Neural cell (in vitro differentiated cells): ENCODE results near the gene DOCK8. TPM values are rescaled to one million over a fixed set of nuclear protein-coding genes. Genes with fewer than 3 reads are reported as not detected.

Experiments
- H2AFZ ChIP-seq: fragments of 200-600, 300-800 bp; sonication (generic), shearing (Covaris generic); 2 replicates; pipeline ENCODE4 v1.6.0; 2014; ENCODE audit warnings: low read depth, mild to moderate bottlenecking, antibody characterized with exemption, low read length, moderate library complexity
- H3F3A ChIP-seq: fragments of 200-600 bp; shearing (Covaris generic); 2 replicates; pipeline ENCODE4 v1.6.1; 2016; ENCODE audit warnings: mild to moderate bottlenecking, moderate library complexity, mixed read lengths, antibody characterized with exemption, low read length; ENCODE audit not compliant: insufficient read depth, poor library complexity, severe bottlenecking
- H3K27ac ChIP-seq: fragments of 200-600, 300-800 bp; sonication (generic), shearing (Covaris generic); 2 replicates; pipeline ENCODE4 v1.5.1; 2014; ENCODE audit warnings: mild to moderate bottlenecking, low read length, moderate library complexity
- H3K27me3 ChIP-seq: fragments of 300-800, 200-600 bp; sonication (generic), shearing (Covaris generic); 2 replicates; pipeline ENCODE4 v1.6.0; 2014; ENCODE audit warnings: mild to moderate bottlenecking, low read depth, low read length, moderate library complexity; ENCODE audit not compliant: insufficient read depth
- H3K36me3 ChIP-seq: fragments of 300-800, 200-600 bp; sonication (generic), shearing (Covaris generic); 2 replicates; pipeline ENCODE4 v1.5.1; 2014; ENCODE audit warnings: mild to moderate bottlenecking, antibody characterized with exemption, low read length, moderate library complexity; ENCODE audit not compliant: insufficient read depth
- H3K4me2 ChIP-seq: fragments of 300-800, 200-600 bp; sonication (generic), shearing (Covaris generic); 2 replicates; pipeline ENCODE4 v1.6.0; 2014; ENCODE audit warnings: mild to moderate bottlenecking, low read length
- H3K4me3 ChIP-seq: fragments of 300-800, 200-600 bp; sonication (generic), shearing (Covaris generic); 2 replicates; pipeline ENCODE4 v1.5.1; 2014; ENCODE audit warnings: mild to moderate bottlenecking, low read length, moderate library complexity
- H3K79me2 ChIP-seq: fragments of 200-600 bp; shearing (Covaris generic); replicated peaks from 2 replicates; pipeline ENCODE4 v1.6.0; 2014; ENCODE audit warnings: mild to moderate bottlenecking, low read length, moderate library complexity; ENCODE audit not compliant: insufficient read depth
- H3K9ac ChIP-seq: fragments of 300-800, 200-600 bp; sonication (generic), shearing (Covaris generic); 2 replicates; pipeline ENCODE4 v1.6.1; 2016; ENCODE audit warnings: mild to moderate bottlenecking, low read length, mixed read lengths
- H3K9me2 ChIP-seq: fragments of 200-600 bp; shearing (Covaris generic); 2 replicates; pipeline ENCODE4 v1.6.1; 2016; ENCODE audit warnings: mild to moderate bottlenecking, low read length, mixed read lengths; ENCODE audit not compliant: insufficient read depth
- H3K9me3 ChIP-seq: fragments of 200-600, 300-800 bp; sonication (generic), shearing (Covaris generic); 2 replicates; pipeline ENCODE4 v1.6.1; 2016; ENCODE audit warnings: mild to moderate bottlenecking, mixed run types, low read length, moderate library complexity, mixed read lengths
- H4K20me1 ChIP-seq: fragments of 200-600 bp; shearing (Covaris generic); 2 replicates; pipeline ENCODE4 v1.6.1; 2016; ENCODE audit warnings: mild to moderate bottlenecking, mixed run types; ENCODE audit not compliant: insufficient read depth
- EP300 ChIP-seq: fragments of 450-650 bp; conservative IDR thresholded peaks from 2 replicates; pipeline ENCODE4 v1.6.1; 2014; ENCODE audit warnings: antibody characterized with exemption, mild to moderate bottlenecking, moderate library complexity; ENCODE audit not compliant: poor library complexity, severe bottlenecking
- EZH2 ChIP-seq: fragments of 200-600, 300-800 bp; shearing (Covaris generic), sonication (generic); IDR thresholded peaks from 2 replicates; pipeline ENCODE4 v1.6.1; 2014; ENCODE audit warnings: antibody characterized with exemption, low read length, borderline replicate concordance, mild to moderate bottlenecking; ENCODE audit not compliant: insufficient read depth, poor library complexity, severe bottlenecking
- MXI1 ChIP-seq: fragments of 450-650 bp; conservative IDR thresholded peaks from 2 replicates; pipeline ENCODE4 v1.6.1; 2014; ENCODE audit warnings: antibody characterized with exemption, mild to moderate bottlenecking; ENCODE audit not compliant: poor library complexity, severe bottlenecking
- POLR2AphosphoS5 ChIP-seq: IDR thresholded peaks from 2 replicates; pipeline ENCODE4 v1.6.1; 2012
- RAD21 ChIP-seq: fragments of 450-650 bp; conservative IDR thresholded peaks from 2 replicates; pipeline ENCODE4 v1.6.1; 2014; ENCODE audit warnings: antibody characterized with exemption, mild to moderate bottlenecking, moderate library complexity
- SMC3 ChIP-seq: fragments of 450-650 bp; conservative IDR thresholded peaks from 2 replicates; pipeline ENCODE4 v1.6.1; 2014; ENCODE audit warnings: antibody characterized with exemption, mild to moderate bottlenecking, moderate library complexity; ENCODE audit not compliant: poor library complexity
- TAF1 ChIP-seq: IDR thresholded peaks from 2 replicates; pipeline ENCODE4 v1.6.1; 2012; ENCODE audit warnings: low read depth
- polyA plus RNA-seq: library from polyadenylated mRNA; depleted of rRNA; stranded (reverse); fragments of >200 nt; gene quantifications from 2 replicates; pipeline ENCODE4 v1.2.3, GENCODE V29; 2014
- TF ChIP-seq, protein P1 (sequence below): IDR thresholded peaks from 2 replicates; pipeline ENCODE4 v1.6.1; 2012; ENCODE audit warnings: borderline replicate concordance
- TF ChIP-seq, protein P2 (sequence below): fragments of 450-650 bp; IDR thresholded peaks from 2 replicates; pipeline ENCODE4 v1.5.1; 2014; ENCODE audit warnings: antibody characterized with exemption, mild to moderate bottlenecking, moderate library complexity; ENCODE audit not compliant: poor library complexity, severe bottlenecking

Gene DOCK8
- polyA plus RNA-seq, 1 donor from 2014 or later: not detected

DNA sequence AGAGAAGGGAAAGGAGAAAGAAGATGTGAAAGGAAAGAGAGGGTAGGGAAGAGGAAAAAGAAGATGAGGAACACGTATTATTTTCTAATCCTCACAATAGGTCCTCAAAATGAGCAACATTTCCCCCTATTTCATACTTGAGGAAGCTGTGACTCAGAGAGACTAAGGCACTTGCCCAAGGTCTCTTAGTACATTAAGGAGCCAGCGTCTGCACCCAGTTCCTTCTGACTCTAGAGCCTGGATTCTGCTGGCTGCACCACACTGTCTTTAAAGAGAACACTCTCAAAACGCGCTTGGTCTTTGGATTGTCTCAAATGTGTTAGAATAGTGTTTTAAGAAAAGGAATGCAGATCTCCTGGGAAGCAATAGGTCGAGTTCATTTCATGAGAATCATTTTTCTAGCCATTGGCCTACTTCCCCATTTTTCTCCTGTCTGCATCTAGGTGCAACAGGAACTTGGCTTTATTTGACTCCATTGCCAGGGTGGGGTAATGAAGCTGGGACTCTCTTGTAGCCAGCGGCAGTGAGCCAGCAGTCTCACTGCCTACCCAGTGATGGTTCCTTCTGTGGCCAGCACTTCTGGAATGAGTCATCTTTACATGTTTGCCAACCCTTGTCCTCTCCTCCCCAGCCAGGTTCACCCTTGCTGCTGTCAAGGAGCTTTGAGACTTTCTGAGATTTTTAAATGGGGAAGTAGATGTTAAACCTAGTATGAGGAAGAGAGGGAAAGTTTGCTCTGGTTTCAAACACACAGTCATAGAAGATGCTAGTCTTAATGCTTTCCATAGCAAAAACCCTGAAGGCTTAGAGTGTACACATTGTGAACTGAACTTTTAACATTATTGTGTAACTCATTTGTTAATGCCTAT, 82.7 kb downstream of the DOCK8 start:
- no peak overlapping the region for H3K4me3 ChIP-seq
- H3K36me3 ChIP-seq: no peaks in the 10 kb centered on the region
- H3K27ac ChIP-seq: no peak overlapping the region
- no peaks in the 10 kb centered on the region for H3K9me3 ChIP-seq
- no peaks in the 10 kb centered on the region for H3K79me2 ChIP-seq
- no peak overlapping the region for H2AFZ ChIP-seq
- no peaks in the 10 kb centered on the region for H4K20me1 ChIP-seq
- H3F3A ChIP-seq: no peaks in the 10 kb centered on the region
- H3K4me2 ChIP-seq: no peak overlapping the region
- TF ChIP-seq EZH2: no peak
- TF ChIP-seq, protein P1, sequence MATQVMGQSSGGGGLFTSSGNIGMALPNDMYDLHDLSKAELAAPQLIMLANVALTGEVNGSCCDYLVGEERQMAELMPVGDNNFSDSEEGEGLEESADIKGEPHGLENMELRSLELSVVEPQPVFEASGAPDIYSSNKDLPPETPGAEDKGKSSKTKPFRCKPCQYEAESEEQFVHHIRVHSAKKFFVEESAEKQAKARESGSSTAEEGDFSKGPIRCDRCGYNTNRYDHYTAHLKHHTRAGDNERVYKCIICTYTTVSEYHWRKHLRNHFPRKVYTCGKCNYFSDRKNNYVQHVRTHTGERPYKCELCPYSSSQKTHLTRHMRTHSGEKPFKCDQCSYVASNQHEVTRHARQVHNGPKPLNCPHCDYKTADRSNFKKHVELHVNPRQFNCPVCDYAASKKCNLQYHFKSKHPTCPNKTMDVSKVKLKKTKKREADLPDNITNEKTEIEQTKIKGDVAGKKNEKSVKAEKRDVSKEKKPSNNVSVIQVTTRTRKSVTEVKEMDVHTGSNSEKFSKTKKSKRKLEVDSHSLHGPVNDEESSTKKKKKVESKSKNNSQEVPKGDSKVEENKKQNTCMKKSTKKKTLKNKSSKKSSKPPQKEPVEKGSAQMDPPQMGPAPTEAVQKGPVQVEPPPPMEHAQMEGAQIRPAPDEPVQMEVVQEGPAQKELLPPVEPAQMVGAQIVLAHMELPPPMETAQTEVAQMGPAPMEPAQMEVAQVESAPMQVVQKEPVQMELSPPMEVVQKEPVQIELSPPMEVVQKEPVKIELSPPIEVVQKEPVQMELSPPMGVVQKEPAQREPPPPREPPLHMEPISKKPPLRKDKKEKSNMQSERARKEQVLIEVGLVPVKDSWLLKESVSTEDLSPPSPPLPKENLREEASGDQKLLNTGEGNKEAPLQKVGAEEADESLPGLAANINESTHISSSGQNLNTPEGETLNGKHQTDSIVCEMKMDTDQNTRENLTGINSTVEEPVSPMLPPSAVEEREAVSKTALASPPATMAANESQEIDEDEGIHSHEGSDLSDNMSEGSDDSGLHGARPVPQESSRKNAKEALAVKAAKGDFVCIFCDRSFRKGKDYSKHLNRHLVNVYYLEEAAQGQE: no peak
- TF ChIP-seq EP300: no peak
- TF ChIP-seq MXI1: no peak
- no peak for TF ChIP-seq RAD21
- no peaks in the 10 kb centered on the region for H3K27me3 ChIP-seq
- H3K9me2 ChIP-seq: no peaks in the 10 kb centered on the region
- no peak overlapping the region for H3K9ac ChIP-seq

DNA sequence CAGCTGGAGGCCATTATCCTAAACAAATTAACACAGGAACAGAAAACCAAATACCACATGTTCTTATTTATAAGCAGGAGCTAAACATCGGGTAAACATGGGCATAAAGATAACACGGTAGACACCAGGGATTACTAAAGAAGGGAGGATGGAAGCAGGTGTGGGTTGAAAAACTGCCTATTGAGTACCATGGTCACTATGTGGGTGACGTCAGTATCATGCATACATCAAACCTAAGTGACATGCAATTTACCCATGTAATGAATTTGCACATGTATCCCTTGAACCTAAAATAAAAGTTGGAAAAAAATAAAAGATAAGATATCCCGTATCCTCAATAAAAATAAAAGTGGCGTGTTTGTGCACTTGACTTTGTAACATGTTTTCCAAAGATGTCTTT, 88.8 kb downstream of the DOCK8 start:
- no peaks in the 10 kb centered on the region for H4K20me1 ChIP-seq
- TF ChIP-seq EZH2 (no peak), RAD21 (no peak), POLR2AphosphoS5 (no peak), MXI1 (no peak), SMC3 (no peak), TAF1 (no peak), EP300 (no peak)
- TF ChIP-seq, protein P2, sequence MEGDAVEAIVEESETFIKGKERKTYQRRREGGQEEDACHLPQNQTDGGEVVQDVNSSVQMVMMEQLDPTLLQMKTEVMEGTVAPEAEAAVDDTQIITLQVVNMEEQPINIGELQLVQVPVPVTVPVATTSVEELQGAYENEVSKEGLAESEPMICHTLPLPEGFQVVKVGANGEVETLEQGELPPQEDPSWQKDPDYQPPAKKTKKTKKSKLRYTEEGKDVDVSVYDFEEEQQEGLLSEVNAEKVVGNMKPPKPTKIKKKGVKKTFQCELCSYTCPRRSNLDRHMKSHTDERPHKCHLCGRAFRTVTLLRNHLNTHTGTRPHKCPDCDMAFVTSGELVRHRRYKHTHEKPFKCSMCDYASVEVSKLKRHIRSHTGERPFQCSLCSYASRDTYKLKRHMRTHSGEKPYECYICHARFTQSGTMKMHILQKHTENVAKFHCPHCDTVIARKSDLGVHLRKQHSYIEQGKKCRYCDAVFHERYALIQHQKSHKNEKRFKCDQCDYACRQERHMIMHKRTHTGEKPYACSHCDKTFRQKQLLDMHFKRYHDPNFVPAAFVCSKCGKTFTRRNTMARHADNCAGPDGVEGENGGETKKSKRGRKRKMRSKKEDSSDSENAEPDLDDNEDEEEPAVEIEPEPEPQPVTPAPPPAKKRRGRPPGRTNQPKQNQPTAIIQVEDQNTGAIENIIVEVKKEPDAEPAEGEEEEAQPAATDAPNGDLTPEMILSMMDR: no peak
- TF ChIP-seq, protein P1: no peak
- H3K4me3 ChIP-seq: no peak overlapping the region
- no peaks in the 10 kb centered on the region for H3K27me3 ChIP-seq
- H3K9me3 ChIP-seq: no peaks in the 10 kb centered on the region
- no peak overlapping the region for H3K27ac ChIP-seq
- no peak overlapping the region for H2AFZ ChIP-seq
- H3K79me2 ChIP-seq: no peaks in the 10 kb centered on the region
- H3K4me2 ChIP-seq: no peak overlapping the region
- no peak overlapping the region for H3K9ac ChIP-seq
- no peaks in the 10 kb centered on the region for H3F3A ChIP-seq
- no peaks in the 10 kb centered on the region for H3K36me3 ChIP-seq
- H3K9me2 ChIP-seq: no peaks in the 10 kb centered on the region
